Measurements from ENCODE around the gene ANXA2. TPM values are rescaled to one million over a fixed set of nuclear protein-coding genes. Genes with fewer than 3 reads are reported as not detected.

The ANXA2 gene
- total and polyA plus RNA-seq, 2 donors (not counting 1 experiment from before 2014, with no cell fraction given) = 116 to 133 TPM

DNA sequence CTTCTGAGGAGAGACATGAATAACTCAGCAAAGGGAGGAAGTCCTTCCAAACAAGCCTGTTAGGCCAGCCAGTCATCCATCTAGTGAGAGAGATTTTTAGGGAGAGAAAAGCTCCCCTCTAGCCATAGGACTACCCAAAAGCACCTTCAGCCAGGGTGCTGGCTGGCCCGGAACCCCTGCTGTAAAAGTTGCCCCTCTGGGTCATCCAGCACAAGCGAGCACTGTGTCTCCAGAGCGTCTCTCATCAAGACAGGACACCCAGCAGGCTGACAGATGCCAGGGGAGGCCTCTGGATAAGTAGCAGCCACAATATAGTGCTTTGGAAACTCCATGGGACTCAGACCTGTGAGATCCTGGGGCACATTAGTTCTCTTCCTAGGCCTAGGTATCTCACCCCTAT lies 24.5 kb downstream of the ANXA2 start:
- ATAC-seq (ENCODE audit: low read depth) (no peak), DNase-seq (no peak)
- CTCF ChIA-PET = interaction anchor here (1.1 to 2.8 kb wide), 2 partner anchors 11 to 14 kb away, joined by 3 to 9 read pairs; no protein-coding TSS in a partner anchor
- POLR2A ChIA-PET = no interaction called here
- Histone ChIP-seq H3K36me3 (replicated peaks in 1 of 2; ENCODE audit: control extremely low read depth in 1 of 2, control insufficient read depth in 1 of 2, extremely low read depth in 1 of 2, insufficient read depth in 2 of 2, low read length in 1 of 2) (peaks cover 3 to 26% of the 10 kb centered on the region in 2 experiments), H3K79me2 (ENCODE audit: control insufficient read depth, insufficient read depth, low read length) (no peaks in the 10 kb centered on the region), H3K9ac (ENCODE audit: low read length) (no peak overlapping the region), H3K4me1 (ENCODE audit: control insufficient read depth in 2 of 2, insufficient read depth in 2 of 2, low read length in 2 of 2) (no peaks in the 10 kb centered on the region), H3K4me3 (ENCODE audit: control extremely low read depth in 1 of 5, extremely low read depth in 1 of 5, insufficient read depth in 1 of 5, low read depth in 2 of 5, low read length in 4 of 5) (no peak overlapping the region), H3K4me2 (replicated peaks; ENCODE audit: low read depth, low read length, poor library complexity, severe bottlenecking) (no peak overlapping the region), H3K27me3 (replicated peaks in 1 of 4; ENCODE audit: control extremely low read depth in 1 of 4, control insufficient read depth in 3 of 4, insufficient read depth in 4 of 4, low read length in 3 of 4) (no peaks in the 10 kb centered on the region), H4K20me1 (ENCODE audit: control insufficient read depth, insufficient read depth, low read length, poor library complexity, severe bottlenecking) (peaks cover 5% of the 10 kb centered on the region), H2AFZ (ENCODE audit: insufficient read depth, low read depth, low read length, poor library complexity, severe bottlenecking) (no peak overlapping the region), H3K27ac (ENCODE audit: low read length in 2 of 2) (no peak overlapping the region), H3K9me3 (ENCODE audit: control extremely low read depth in 1 of 3, control insufficient read depth in 2 of 3, insufficient read depth in 1 of 3, low read length in 2 of 3) (no peaks in the 10 kb centered on the region)
- Mint-ChIP-seq H3K27ac (no peak overlapping the region), H3K4me1 (no peaks in the 10 kb centered on the region), H3K4me3 (no peak overlapping the region), H3K9me3 (ENCODE audit: insufficient read depth) (no peaks in the 10 kb centered on the region), H3K27me3 (no peaks in the 10 kb centered on the region)
- intact Hi-C loops (cut with micrococcal nuclease) = no loop called here
- no peak for TF ChIP-seq EZH2 (IDR thresholded peaks at IDR 0.05; ENCODE audit: borderline replicate concordance, insufficient read depth, low read depth, low read length, poor library complexity, severe bottlenecking)
- TF ChIP-seq, protein P1, sequence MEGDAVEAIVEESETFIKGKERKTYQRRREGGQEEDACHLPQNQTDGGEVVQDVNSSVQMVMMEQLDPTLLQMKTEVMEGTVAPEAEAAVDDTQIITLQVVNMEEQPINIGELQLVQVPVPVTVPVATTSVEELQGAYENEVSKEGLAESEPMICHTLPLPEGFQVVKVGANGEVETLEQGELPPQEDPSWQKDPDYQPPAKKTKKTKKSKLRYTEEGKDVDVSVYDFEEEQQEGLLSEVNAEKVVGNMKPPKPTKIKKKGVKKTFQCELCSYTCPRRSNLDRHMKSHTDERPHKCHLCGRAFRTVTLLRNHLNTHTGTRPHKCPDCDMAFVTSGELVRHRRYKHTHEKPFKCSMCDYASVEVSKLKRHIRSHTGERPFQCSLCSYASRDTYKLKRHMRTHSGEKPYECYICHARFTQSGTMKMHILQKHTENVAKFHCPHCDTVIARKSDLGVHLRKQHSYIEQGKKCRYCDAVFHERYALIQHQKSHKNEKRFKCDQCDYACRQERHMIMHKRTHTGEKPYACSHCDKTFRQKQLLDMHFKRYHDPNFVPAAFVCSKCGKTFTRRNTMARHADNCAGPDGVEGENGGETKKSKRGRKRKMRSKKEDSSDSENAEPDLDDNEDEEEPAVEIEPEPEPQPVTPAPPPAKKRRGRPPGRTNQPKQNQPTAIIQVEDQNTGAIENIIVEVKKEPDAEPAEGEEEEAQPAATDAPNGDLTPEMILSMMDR (IDR thresholded peaks at IDR 0.05) = no peak
- 100% methylated on average over 3 of the region's 3 CpGs for WGBS (ENCODE audit: insufficient coverage)

DNA sequence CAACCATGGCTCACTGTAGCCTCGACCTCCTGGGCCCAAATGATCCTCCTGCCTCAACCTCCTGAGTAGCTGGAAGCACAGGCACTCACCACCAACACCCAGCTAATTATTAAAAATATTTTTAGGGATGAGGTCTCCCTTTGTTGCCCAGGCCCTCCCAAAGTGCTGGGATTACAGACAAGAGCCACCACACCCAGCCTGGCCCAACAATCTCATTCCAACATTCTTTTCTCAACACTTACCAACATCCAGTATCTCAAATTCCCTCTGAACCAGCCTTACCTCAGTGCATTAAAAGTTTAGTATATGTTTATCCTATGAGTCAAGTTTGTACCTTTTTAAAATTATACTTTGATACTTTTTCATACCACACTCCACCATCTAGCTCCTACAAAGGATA lies 25.0 kb downstream of the ANXA2 start:
- no peak overlapping the region for H3K4me3 Mint-ChIP-seq
- CTCF ChIA-PET = interaction anchor here (1.1 to 2.8 kb wide), 2 partner anchors 11 to 13 kb away, joined by 3 to 9 read pairs; no protein-coding TSS in a partner anchor
- Histone ChIP-seq H4K20me1 (ENCODE audit: control insufficient read depth, insufficient read depth, low read length, poor library complexity, severe bottlenecking) (peaks cover 5% of the 10 kb centered on the region), H2AFZ (ENCODE audit: insufficient read depth, low read depth, low read length, poor library complexity, severe bottlenecking) (no peak overlapping the region), H3K9me3 (ENCODE audit: control extremely low read depth in 1 of 3, control insufficient read depth in 2 of 3, insufficient read depth in 1 of 3, low read length in 2 of 3) (no peaks in the 10 kb centered on the region), H3K4me1 (ENCODE audit: control insufficient read depth in 2 of 2, insufficient read depth in 2 of 2, low read length in 2 of 2) (no peaks in the 10 kb centered on the region), H3K4me3 (ENCODE audit: control extremely low read depth in 1 of 5, extremely low read depth in 1 of 5, insufficient read depth in 1 of 5, low read depth in 2 of 5, low read length in 4 of 5) (no peak overlapping the region), H3K36me3 (replicated peaks in 1 of 2; ENCODE audit: control extremely low read depth in 1 of 2, control insufficient read depth in 1 of 2, extremely low read depth in 1 of 2, insufficient read depth in 2 of 2, low read length in 1 of 2) (peaks cover 1 to 25% of the 10 kb centered on the region in 2 experiments), H3K27ac (ENCODE audit: low read length in 2 of 2) (no peak overlapping the region), H3K79me2 (ENCODE audit: control insufficient read depth, insufficient read depth, low read length) (no peaks in the 10 kb centered on the region), H3K4me2 (replicated peaks; ENCODE audit: low read depth, low read length, poor library complexity, severe bottlenecking) (no peak overlapping the region), H3K27me3 (replicated peaks in 1 of 4; ENCODE audit: control extremely low read depth in 1 of 4, control insufficient read depth in 3 of 4, insufficient read depth in 4 of 4, low read length in 3 of 4) (no peaks in the 10 kb centered on the region), H3K9ac (ENCODE audit: low read length) (no peak overlapping the region)
- H3K4me1 Mint-ChIP-seq = no peaks in the 10 kb centered on the region
- H3K27ac Mint-ChIP-seq = no peak overlapping the region
- no CpG with 5 or more reads among the region's 1 CpG for WGBS (ENCODE audit: insufficient coverage)
- intact Hi-C loops (cut with micrococcal nuclease) = no loop called here
- POLR2A ChIA-PET = no interaction called here
- ATAC-seq (ENCODE audit: low read depth) = no peak
- TF ChIP-seq, protein P1 (IDR thresholded peaks at IDR 0.05) = no peak
- TF ChIP-seq EZH2 (IDR thresholded peaks at IDR 0.05; ENCODE audit: borderline replicate concordance, insufficient read depth, low read depth, low read length, poor library complexity, severe bottlenecking) = no peak
- no peaks in the 10 kb centered on the region for H3K9me3 Mint-ChIP-seq (ENCODE audit: insufficient read depth)
- H3K27me3 Mint-ChIP-seq = no peaks in the 10 kb centered on the region
- DNase-seq = no peak
